SJSA1 (cell line): ENCODE results near the gene FAM168A. TPM values are rescaled to one million over a fixed set of nuclear protein-coding genes. Genes with fewer than 3 reads are reported as not detected.
A peak's percentile ranks its signal among the peaks of the same experiment; 100 is the strongest.

Experiments used
- DNase-seq, 2 experiments: peaks; one replicate each; pipeline ENCODE4 v3.0.0-alpha.2; 2015 to 2020; ENCODE audit warnings: low spot score in 2 of 2, low read depth in 1 of 2
- H3K27ac ChIP-seq: fragments of 250-450 bp; sonication (Bioruptor Pico); 2 replicates; pipeline ENCODE4 v1.5.1; 2020; ENCODE audit warnings: mild to moderate bottlenecking, moderate library complexity
- H3K27me3 ChIP-seq: fragments of 250-450 bp; sonication (Bioruptor Pico); replicated peaks from 2 replicates; pipeline ENCODE4 v1.5.1; 2020; ENCODE audit warnings: mild to moderate bottlenecking, moderate library complexity
- H3K36me3 ChIP-seq: fragments of 250-450 bp; sonication (Bioruptor Pico); 2 replicates; pipeline ENCODE4 v1.5.1; 2020; ENCODE audit warnings: mild to moderate bottlenecking
- H3K4me1 ChIP-seq: fragments of 250-450 bp; sonication (Bioruptor Pico); replicated peaks from 2 replicates; pipeline ENCODE4 v1.6.1; 2021; ENCODE audit warnings: mild to moderate bottlenecking
- H3K4me3 ChIP-seq: fragments of 250-450 bp; sonication (Bioruptor Pico); 2 replicates; pipeline ENCODE4 v1.5.1; 2020; ENCODE audit warnings: mild to moderate bottlenecking
- H3K9me3 ChIP-seq: fragments of 250-450 bp; sonication (Bioruptor Pico); replicated peaks from 2 replicates; pipeline ENCODE4 v1.5.1; 2020; ENCODE audit warnings: mild to moderate bottlenecking
- total RNA-seq: library from RNA; depleted of rRNA; stranded (reverse); fragments of >200 nt; shearing (Covaris generic); gene quantifications from 2 replicates; pipeline ENCODE4 v1.2.3, GENCODE V29; 2014

FAM168A gene
- total RNA-seq, 1 experiment from 2014 or later: 15.2 TPM

- H3K4me3 ChIP-seq: no peak overlapping the region
- H3K27ac ChIP-seq: no peak overlapping the region
- no peaks in the 10 kb centered on the region for H3K9me3 ChIP-seq
- no peaks in the 10 kb centered on the region for H3K27me3 ChIP-seq
- DNase-seq: no peak
- peaks cover 4% of the 10 kb centered on the region; the same call in 1 of the 2 replicates for H3K4me1 ChIP-seq
- no peaks in the 10 kb centered on the region for H3K36me3 ChIP-seq
Measured at GRCh38 chr11:73423506-73423905, 174.4 kb downstream of the FAM168A start.

GRCh38 chr11:73422886-73423285 is 175.0 kb downstream of the FAM168A start:
- Histone ChIP-seq H3K27ac (no peak overlapping the region), H3K9me3 (no peaks in the 10 kb centered on the region), H3K27me3 (no peaks in the 10 kb centered on the region), H3K4me1 (peaks cover 4% of the 10 kb centered on the region; the same call in 1 of the 2 replicates), H3K36me3 (no peaks in the 10 kb centered on the region), H3K4me3 (no peak overlapping the region)
- DNase-seq: no peak

GRCh38 chr11:73420136-73420535 is 177.8 kb downstream of the FAM168A start:
- no peak for DNase-seq
- H3K4me1 ChIP-seq: peaks cover 4% of the 10 kb centered on the region; the same call in 1 of the 2 replicates
- H3K9me3 ChIP-seq: no peaks in the 10 kb centered on the region
- no peak overlapping the region for H3K27ac ChIP-seq
- H3K27me3 ChIP-seq: no peaks in the 10 kb centered on the region
- no peaks in the 10 kb centered on the region for H3K36me3 ChIP-seq
- no peak overlapping the region for H3K4me3 ChIP-seq

- DNase-seq: no peak
- H3K4me3 ChIP-seq: no peak overlapping the region
Measured at GRCh38 chr11:73416786-73417185, 181.1 kb downstream of the FAM168A start.

GRCh38 chr11:73415854-73416615 is 181.9 kb downstream of the FAM168A start:
- 0 out of 2 replicates have a peak, but pooled peaks cover under 1% of the 10 kb centered on the region for H3K36me3 ChIP-seq
- H3K27ac ChIP-seq: no peak overlapping the region
- no peak overlapping the region for H3K4me3 ChIP-seq
- H3K27me3 ChIP-seq: no peaks in the 10 kb centered on the region
- H3K4me1 ChIP-seq: peaks cover 11% of the 10 kb centered on the region
- DNase-seq: no peak
- H3K9me3 ChIP-seq: no peaks in the 10 kb centered on the region

More at GRCh38 chr11:73416786-73417185, 181.1 kb downstream of the FAM168A start:
- Histone ChIP-seq H3K36me3 (no peaks in the 10 kb centered on the region), H3K27me3 (no peaks in the 10 kb centered on the region), H3K27ac (no peak overlapping the region), H3K4me1 (peaks cover 15% of the 10 kb centered on the region), H3K9me3 (no peaks in the 10 kb centered on the region)

- Histone ChIP-seq H3K4me3 (no peak overlapping the region), H3K4me1 (peaks cover 13% of the 10 kb centered on the region), H3K27ac (no peak overlapping the region), H3K27me3 (no peaks in the 10 kb centered on the region), H3K9me3 (no peaks in the 10 kb centered on the region), H3K36me3 (0 out of 2 replicates have a peak, but pooled peaks cover 3% of the 10 kb centered on the region)
- DNase-seq: no peak
Measured at GRCh38 chr11:73414977-73415651, 182.8 kb downstream of the FAM168A start.

GRCh38 chr11:73413256-73413655 is 184.7 kb downstream of the FAM168A start:
- Histone ChIP-seq H3K4me1 (peaks cover 13% of the 10 kb centered on the region), H3K36me3 (peaks cover 8% of the 10 kb centered on the region; the same call in 1 of the 2 replicates), H3K9me3 (no peaks in the 10 kb centered on the region), H3K27ac (no peak overlapping the region), H3K4me3 (no peak overlapping the region), H3K27me3 (no peaks in the 10 kb centered on the region)
- DNase-seq: no peak

- H3K27ac ChIP-seq: peak overlapping the region; percentile 9; the same call in 1 of the 2 replicates
- H3K4me3 ChIP-seq: no peak overlapping the region
- peak in 1 of 2 experiments; percentile 42 for DNase-seq
- H3K27me3 ChIP-seq: no peaks in the 10 kb centered on the region
- peaks cover 13% of the 10 kb centered on the region for H3K4me1 ChIP-seq
- H3K9me3 ChIP-seq: no peaks in the 10 kb centered on the region
- peaks cover 10% of the 10 kb centered on the region; the same call in 1 of the 2 replicates for H3K36me3 ChIP-seq
Measured at GRCh38 chr11:73412308-73412707, 185.6 kb downstream of the FAM168A start.

GRCh38 chr11:73411031-73411430 is 186.9 kb downstream of the FAM168A start:
- no peak for DNase-seq
- Histone ChIP-seq H3K27me3 (no peaks in the 10 kb centered on the region), H3K9me3 (no peaks in the 10 kb centered on the region), H3K36me3 (peaks cover 10% of the 10 kb centered on the region; the same call in 1 of the 2 replicates), H3K4me3 (no peak overlapping the region), H3K27ac (no peak overlapping the region), H3K4me1 (peaks cover 13% of the 10 kb centered on the region)

GRCh38 chr11:73410627-73411026 is 187.3 kb downstream of the FAM168A start:
- no peak for DNase-seq
- Histone ChIP-seq H3K4me1 (peaks cover 13% of the 10 kb centered on the region), H3K9me3 (no peaks in the 10 kb centered on the region), H3K27ac (no peak overlapping the region), H3K4me3 (no peak overlapping the region), H3K27me3 (no peaks in the 10 kb centered on the region), H3K36me3 (peaks cover 10% of the 10 kb centered on the region; the same call in 1 of the 2 replicates)

GRCh38 chr11:73409431-73409830 is 188.5 kb downstream of the FAM168A start:
- Histone ChIP-seq H3K4me1 (peaks cover 13% of the 10 kb centered on the region), H3K27me3 (no peaks in the 10 kb centered on the region), H3K27ac (no peak overlapping the region), H3K9me3 (no peaks in the 10 kb centered on the region), H3K36me3 (peaks cover 10% of the 10 kb centered on the region; the same call in 1 of the 2 replicates), H3K4me3 (no peak overlapping the region)
- DNase-seq: no peak

GRCh38 chr11:73406619-73407018 is 191.3 kb downstream of the FAM168A start:
- Histone ChIP-seq H3K27ac (no peak overlapping the region), H3K36me3 (peaks cover 10% of the 10 kb centered on the region; the same call in 1 of the 2 replicates), H3K4me3 (no peak overlapping the region), H3K4me1 (0 out of 2 replicates have a peak, but pooled peaks cover 3% of the 10 kb centered on the region), H3K9me3 (no peaks in the 10 kb centered on the region), H3K27me3 (no peaks in the 10 kb centered on the region)
- DNase-seq: no peak

- Histone ChIP-seq H3K27ac (no peak overlapping the region), H3K4me1 (0 out of 2 replicates have a peak, but pooled peaks cover 3% of the 10 kb centered on the region), H3K4me3 (no peak overlapping the region), H3K36me3 (peaks cover 10% of the 10 kb centered on the region; the same call in 1 of the 2 replicates), H3K27me3 (no peaks in the 10 kb centered on the region), H3K9me3 (no peaks in the 10 kb centered on the region)
- DNase-seq: no peak
Measured at GRCh38 chr11:73406131-73406530, 191.8 kb downstream of the FAM168A start.

GRCh38 chr11:73405146-73405510 is 192.8 kb downstream of the FAM168A start:
- no peak overlapping the region for H3K4me3 ChIP-seq
- peaks cover 7% of the 10 kb centered on the region; the same call in 1 of the 2 replicates for H3K36me3 ChIP-seq
- no peaks in the 10 kb centered on the region for H3K9me3 ChIP-seq

More at GRCh38 chr11:73405146-73405510, 192.8 kb downstream of the FAM168A start:
- H3K27ac ChIP-seq: no peak overlapping the region
- H3K27me3 ChIP-seq: no peaks in the 10 kb centered on the region
- no peak for DNase-seq
- no peaks in the 10 kb centered on the region for H3K4me1 ChIP-seq
